ENCODE measurements around the gene CROCC.
"Not testable (repeated sequence)": the region's sequence is repeated elsewhere in the genome, so short reads cannot be mapped to it uniquely, and the experiment has no call there.

Gene CROCC

DNA sequence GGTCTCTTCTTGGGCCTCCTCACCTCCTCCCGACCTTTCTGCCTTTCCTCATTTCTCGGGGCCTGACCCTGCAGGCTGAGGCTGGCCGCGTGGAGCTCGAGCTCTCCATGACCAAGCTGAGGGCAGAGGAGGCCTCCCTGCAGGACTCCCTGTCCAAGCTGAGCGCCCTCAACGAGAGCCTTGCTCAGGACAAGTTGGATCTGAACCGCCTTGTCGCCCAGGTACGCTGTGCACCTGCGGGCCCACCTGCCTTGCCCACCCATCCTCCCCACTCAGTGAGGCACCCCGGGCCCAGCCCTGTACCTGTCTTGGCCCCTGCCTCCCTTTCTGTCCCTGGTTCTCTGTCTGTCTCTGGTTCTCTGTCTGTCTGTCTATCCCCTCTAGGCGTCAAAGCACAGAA, 24.5 kb downstream of the CROCC start:
- not testable (repeated sequence) for DNase-seq

DNA sequence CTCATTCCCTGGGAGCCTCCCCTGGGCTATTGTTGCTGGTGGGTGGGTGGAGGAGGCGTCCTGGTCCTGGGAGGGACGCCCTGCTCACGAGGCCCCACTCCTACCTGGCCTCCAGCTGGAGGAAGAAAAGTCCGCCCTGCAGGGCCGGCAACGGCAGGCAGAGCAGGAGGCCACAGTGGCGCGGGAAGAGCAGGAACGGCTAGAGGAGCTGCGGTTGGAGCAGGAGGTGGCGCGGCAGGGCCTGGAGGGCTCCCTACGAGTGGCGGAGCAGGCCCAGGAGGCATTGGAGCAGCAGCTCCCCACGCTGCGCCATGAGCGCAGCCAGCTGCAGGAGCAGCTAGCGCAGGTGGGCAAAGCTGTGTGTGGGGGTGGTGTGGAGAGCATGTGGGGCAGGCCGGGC, 24.9 kb downstream of the CROCC start:
- no peak for DNase-seq

DNA sequence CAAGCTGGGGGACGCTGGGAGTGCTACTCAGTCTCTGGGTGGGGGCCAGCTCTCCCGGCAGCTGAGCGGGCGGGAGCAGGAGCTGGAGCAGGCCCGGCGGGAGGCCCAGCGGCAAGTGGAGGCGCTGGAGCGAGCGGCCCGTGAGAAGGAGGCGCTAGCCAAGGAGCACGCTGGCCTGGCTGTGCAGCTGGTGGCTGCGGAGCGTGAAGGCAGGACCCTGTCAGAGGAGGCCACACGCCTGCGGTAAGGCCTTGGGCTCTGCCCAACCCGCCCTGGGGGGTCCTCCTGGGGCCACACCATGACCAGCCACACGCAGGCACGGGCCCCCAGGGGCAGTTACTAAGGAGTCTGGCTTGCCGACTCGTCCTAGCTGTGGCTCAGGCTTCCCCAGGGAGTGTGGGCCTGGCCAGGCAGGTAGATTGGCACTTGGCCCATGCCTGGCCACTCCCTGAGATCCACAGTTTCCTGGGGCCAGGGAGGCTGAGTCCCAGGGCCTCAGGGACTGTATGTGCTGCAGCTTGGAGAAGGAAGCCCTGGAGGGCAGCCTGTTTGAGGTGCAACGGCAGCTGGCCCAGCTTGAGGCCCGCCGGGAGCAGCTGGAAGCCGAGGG, 26.7 kb downstream of the CROCC start:
- not testable (repeated sequence) for DNase-seq

DNA sequence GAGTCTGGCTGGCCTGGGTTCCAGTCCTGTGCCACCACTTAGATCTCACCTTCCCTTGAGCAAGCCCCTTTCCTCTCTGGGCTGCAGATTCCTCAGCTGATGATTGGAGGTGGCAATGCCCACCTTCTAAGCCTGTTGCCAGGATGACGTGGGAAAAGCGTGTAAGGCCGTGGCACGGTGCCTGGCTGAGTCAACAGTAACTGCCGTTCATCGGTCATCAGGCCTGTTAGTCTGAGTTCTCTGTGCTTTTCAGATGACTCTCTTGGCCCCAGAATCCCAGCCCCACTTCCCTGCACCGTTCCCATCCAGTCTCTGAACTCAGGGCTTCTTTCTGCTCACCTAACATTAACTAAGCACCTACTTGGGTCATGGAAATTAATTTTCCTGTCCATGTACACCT, 27.3 kb downstream of the CROCC start:
- DNase-seq: not testable (repeated sequence)

DNA sequence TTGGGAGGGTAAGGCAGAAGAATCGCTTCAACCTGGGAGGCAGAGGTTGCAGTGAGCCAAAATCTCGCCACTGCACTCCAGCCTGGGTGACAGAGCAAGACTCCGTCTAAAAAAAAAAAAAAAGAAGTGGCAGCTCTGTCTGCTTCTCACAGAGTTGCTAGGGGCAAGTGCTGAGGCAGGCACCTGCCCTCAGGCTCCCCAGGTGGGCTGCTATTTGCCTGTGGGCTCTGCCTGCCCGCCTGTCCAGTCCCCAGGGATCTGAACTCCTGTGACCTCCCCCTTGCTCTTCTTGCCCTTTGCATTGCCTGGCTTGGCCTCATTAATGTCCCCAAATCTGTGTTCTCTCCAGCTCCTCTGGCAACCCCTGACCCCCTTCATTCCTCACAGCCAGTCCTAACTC, 30.6 kb downstream of the CROCC start:
- DNase-seq: not testable (repeated sequence)

- no peak for DNase-seq
Measured at GRCh38 chr1:16954579-16954978, 32.8 kb downstream of the CROCC start.

- no peak for DNase-seq
Measured at GRCh38 chr1:16955186-16955585, 33.5 kb downstream of the CROCC start.

- no peak for DNase-seq
Measured at GRCh38 chr1:16956775-16957174, 35.0 kb downstream of the CROCC start.

DNA sequence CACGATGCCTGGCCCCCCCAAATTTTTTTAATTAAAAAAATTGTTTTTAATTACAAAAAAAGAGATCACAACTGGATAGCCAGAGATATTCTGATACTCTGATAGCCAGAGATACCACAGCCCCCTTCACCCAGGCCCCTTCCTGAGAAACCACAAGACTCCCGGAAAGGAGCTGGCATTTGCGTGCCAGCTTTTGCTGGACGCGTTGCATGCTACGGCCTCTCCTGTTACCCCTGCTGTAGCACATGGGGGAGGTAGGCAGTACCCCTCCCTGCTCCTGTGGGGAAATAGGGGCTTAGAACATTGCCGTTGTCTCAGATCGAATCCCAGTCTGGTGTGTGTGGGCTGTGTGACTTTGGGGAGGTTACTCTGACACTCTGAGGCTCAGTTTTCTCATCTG, 36.0 kb downstream of the CROCC start:
- no peak for DNase-seq

DNA sequence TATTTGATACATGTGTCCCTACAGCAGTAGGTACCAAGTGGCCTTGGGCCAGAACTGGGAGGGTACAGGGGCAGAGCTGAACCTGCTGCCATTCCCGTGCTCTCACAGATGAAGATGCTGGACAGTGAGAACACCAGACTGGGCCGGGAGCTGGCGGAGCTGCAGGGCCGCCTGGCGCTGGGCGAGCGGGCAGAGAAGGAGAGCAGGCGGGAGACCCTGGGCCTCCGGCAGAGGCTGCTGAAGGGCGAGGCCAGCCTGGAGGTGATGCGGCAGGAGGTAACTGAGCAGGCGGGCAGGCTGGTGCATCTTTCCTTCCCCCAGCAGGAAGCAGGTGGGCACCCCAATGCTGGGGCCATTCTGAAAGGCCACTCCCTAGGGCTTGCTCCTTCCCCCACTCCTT, 36.7 kb downstream of the CROCC start:
- DNase-seq: no peak

DNA sequence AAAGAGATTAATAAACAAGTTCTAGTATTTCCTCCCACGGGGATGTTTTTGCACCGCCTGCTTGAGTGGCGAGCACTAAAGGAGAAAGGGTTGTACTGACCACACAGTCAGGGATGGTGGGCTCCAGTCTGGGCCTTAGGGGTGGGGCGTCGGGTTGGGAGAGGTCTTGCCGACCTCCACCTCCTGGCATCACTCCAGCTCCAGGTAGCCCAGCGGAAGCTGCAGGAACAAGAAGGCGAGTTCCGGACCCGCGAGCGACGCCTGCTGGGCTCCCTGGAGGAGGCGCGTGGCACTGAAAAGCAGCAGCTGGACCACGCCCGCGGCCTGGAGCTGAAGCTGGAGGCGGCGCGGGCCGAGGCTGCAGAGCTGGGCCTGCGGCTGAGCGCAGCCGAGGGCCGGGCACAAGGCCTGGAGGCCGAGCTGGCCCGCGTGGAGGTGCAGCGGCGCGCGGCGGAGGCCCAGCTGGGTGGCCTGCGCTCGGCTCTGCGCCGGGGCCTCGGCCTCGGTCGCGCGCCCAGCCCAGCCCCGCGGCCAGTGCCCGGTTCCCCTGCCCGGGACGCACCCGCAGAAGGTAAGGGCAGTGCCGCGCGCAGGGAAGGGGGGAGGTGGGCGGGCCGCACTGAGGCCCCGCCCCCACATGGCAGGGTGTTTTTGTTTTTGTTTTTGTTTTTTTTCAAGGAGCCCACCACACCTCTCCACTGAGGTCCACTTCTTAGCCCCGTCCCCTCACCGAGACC, 39.0 kb downstream of the CROCC start:
- DNase-seq: peak; percentile 35 to 69 (median 65)

DNA sequence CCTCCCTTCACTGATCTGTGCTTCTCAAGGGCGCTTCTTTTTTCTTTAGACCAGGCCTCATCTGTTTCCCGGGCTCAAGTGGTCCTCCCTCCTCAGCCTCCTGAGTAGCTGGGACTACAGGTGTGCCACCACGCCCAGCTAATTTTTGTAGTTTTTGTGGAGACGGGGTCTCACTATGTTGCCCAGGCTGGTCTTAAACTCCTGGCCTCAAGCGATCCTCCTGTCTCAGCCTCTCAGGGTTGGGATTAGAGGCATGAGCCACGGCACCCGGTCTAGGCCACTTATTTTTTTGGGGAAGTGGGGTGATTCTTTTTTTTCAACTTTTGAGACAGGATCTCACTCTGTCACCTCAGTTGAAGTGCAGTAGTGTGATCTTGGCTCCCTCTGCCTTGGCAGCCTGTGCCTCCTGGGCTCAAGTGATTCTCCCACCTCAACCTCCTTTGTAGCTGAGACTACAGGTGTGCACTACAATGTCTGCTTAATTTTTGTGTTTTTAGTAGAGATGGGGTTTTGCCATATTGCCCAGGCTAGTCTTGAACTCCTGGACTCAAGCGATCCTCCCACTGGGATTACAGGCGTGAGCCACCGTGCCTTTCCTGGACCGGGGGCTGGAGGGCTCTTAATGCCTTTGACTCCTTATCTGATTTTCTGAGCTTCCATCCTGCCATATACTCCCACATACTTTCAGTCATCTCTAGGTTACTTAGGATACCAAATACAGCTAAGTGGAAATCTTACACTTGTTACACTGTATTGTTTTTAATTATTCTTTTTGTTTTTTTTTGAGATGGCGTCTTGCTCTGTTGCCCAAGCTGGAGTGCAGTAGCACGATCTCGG, 39.8 kb downstream of the CROCC start:
- DNase-seq: no peak

- DNase-seq: not testable (repeated sequence)
Measured at GRCh38 chr1:16964169-16964568, 42.4 kb downstream of the CROCC start.

GRCh38 chr1:16965486-16966067, 43.8 kb downstream of the CROCC start:
- no peak for DNase-seq

DNA sequence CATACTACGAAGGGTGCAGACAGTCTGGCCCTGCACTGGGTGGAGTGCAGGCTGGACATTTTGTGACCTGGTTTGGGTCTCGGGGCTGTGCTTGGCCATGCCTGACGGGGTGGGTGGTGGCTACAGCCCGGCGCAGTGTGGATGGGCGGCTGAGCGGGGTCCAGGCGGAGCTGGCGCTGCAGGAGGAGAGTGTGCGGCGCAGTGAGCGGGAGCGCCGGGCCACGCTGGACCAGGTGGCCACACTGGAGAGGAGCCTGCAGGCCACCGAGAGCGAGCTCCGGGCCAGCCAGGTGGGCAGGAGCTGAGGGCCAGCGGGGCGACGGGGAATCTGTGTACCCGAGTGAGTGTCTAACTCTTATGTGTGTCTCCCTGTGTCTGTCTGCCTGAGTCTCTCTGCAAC, 44.6 kb downstream of the CROCC start:
- no peak for DNase-seq

- no peak for DNase-seq
Measured at GRCh38 chr1:16967095-16967575, 45.4 kb downstream of the CROCC start.

- no peak for DNase-seq
Measured at GRCh38 chr1:16967962-16968361, 46.2 kb downstream of the CROCC start.

DNA sequence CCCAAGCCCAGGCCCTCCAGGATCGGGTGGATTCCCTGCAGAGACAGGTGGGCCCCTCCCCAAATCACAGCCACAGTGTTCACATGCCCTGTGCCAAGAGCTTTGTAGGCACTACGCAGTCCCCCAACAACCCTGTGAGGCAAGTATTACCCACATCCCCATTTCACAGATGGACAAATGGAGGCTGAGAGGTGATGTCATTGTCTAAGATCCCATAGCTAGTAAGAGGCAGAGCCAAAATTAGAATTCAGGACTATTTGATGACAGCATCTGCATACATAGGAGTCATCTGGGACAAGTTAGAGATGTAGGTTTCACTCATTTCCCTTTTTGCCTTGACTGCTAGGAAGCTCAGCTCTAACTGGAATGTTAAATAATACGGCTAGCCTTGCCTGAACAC, 46.6 kb downstream of the CROCC start:
- no peak for DNase-seq

DNA sequence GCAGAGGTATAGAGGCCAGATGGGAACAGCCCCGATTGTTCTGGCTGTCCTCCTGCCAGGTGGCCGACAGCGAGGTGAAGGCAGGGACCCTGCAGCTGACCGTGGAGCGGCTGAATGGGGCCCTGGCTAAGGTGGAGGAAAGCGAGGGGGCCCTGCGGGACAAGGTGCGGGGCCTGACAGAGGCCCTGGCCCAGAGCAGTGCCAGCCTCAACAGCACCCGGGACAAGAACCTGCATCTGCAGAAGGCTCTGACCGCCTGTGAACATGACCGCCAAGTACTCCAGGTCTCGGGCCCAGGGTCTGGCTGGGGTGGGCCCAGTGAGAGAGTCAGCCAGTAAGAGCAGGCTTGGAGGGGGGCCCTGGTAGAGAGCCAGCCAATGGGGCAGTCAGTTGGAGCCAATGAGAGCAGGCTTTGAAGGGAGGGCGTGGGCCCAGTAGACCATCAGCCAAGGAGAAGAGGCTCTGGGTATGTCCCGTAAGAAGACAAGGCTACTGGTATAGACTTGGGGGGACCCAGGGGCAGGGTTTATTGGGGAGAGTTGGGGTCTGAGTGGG, 47.4 kb downstream of the CROCC start:
- no peak for DNase-seq

DNA sequence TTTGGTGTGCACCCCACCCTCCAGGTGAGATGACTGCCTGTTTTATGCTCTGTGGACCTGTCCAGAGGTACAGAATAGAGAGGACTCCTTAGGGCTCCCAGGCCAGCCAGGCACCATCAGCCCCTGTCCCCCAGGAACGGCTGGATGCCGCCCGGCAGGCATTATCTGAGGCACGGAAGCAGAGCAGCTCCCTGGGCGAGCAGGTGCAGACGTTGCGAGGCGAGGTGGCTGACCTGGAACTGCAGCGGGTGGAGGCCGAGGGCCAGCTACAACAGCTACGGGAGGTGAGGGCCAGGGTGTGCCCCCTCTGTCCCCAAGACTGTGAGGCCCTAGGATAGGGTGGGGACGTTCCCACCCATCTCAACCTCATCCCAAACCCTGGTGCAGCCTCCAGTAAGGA, 47.9 kb downstream of the CROCC start:
- DNase-seq: no peak

GRCh38 chr1:16970132-16970910, 48.6 kb downstream of the CROCC start:
- DNase-seq: no peak
